SK-N-MC (cell line): ENCODE results near the gene SLC36A3.

Source experiments
- DNase-seq: peaks from one replicate; pipeline ENCODE4 v3.0.0-alpha.2; 2011; ENCODE audit warnings: low read depth, low spot score
- H3K27ac ChIP-seq: fragments of 200-600 bp; sonication (generic); 2 replicates; pipeline ENCODE4 v1.5.1; 2016; ENCODE audit warnings: mixed run types
- H3K36me3 ChIP-seq: fragments of 200-600 bp; sonication (generic); 2 replicates; pipeline ENCODE4 v1.6.1; 2017; ENCODE audit warnings: antibody characterized with exemption, low read length, mixed read lengths; ENCODE audit not compliant: insufficient read depth
- H3K4me3 ChIP-seq: fragments of 200-600 bp; sonication (generic); 2 replicates; pipeline ENCODE4 v1.5.1; 2016
- H3K9ac ChIP-seq: fragments of 200-600 bp; sonication (generic); 2 replicates; pipeline ENCODE4 v1.8.0; 2017; ENCODE audit warnings: mixed run types, mixed read lengths; ENCODE audit not compliant: insufficient read length
- H3K9me3 ChIP-seq: fragments of 200-600 bp; sonication (generic); 2 replicates; pipeline ENCODE4 v1.6.1; 2017; ENCODE audit warnings: low read depth, mild to moderate bottlenecking, antibody characterized with exemption, low read length, moderate library complexity, mixed read lengths
- EZH2 ChIP-seq: fragments of 200-600 bp; sonication (generic); IDR thresholded peaks from one replicate; pipeline ENCODE4 v1.6.1; 2017; ENCODE audit warnings: antibody characterized with exemption
- FOXP2 ChIP-seq: optimal IDR thresholded peaks from 2 replicates; pipeline ENCODE3; 2011; ENCODE audit warnings: mild to moderate bottlenecking, moderate library complexity; ENCODE audit not compliant: insufficient read depth; ENCODE audit errors: extremely low read length, control extremely low read depth
- POLR2AphosphoS5 ChIP-seq: IDR thresholded peaks from 2 replicates; pipeline ENCODE4 v1.6.1; 2012; ENCODE audit warnings: mild to moderate bottlenecking, low read depth, low read length, borderline replicate concordance

SLC36A3 gene

GRCh38 chr5:151295791-151296477 is 7.6 kb downstream of the SLC36A3 start:
- no peaks in the 10 kb centered on the region for H3K9me3 ChIP-seq
- no peak overlapping the region for H3K9ac ChIP-seq
- no peak for TF ChIP-seq EZH2
- TF ChIP-seq FOXP2 = no peak
- no peak for TF ChIP-seq POLR2AphosphoS5
- H3K36me3 ChIP-seq = no peaks in the 10 kb centered on the region
- DNase-seq = no peak
- H3K4me3 ChIP-seq = no peak overlapping the region
- H3K27ac ChIP-seq = no peak overlapping the region

- Histone ChIP-seq H3K36me3 (no peaks in the 10 kb centered on the region), H3K9ac (no peak overlapping the region), H3K4me3 (no peak overlapping the region), H3K9me3 (no peaks in the 10 kb centered on the region), H3K27ac (no peak overlapping the region)
- DNase-seq = no peak
- TF ChIP-seq POLR2AphosphoS5 = no peak
- no peak for TF ChIP-seq FOXP2
- no peak for TF ChIP-seq EZH2
These were observed 8.4 kb downstream of the SLC36A3 start for GRCh38 chr5:151295138-151295537.

- TF ChIP-seq POLR2AphosphoS5 = no peak
- no peak for TF ChIP-seq EZH2
- TF ChIP-seq FOXP2 = no peak
- H3K27ac ChIP-seq = no peak overlapping the region
- no peak for DNase-seq
These were observed 9.9 kb downstream of the SLC36A3 start for GRCh38 chr5:151293624-151294023.

GRCh38 chr5:151288180-151288579 is 15.4 kb downstream of the SLC36A3 start:
- TF ChIP-seq FOXP2 (no peak), EZH2 (no peak)
- no peak overlapping the region for H3K9ac ChIP-seq
- no peak overlapping the region for H3K4me3 ChIP-seq
- no peaks in the 10 kb centered on the region for H3K9me3 ChIP-seq
- H3K27ac ChIP-seq = no peak overlapping the region
- no peak for DNase-seq
- no peaks in the 10 kb centered on the region for H3K36me3 ChIP-seq

More at GRCh38 chr5:151293624-151294023, 9.9 kb downstream of the SLC36A3 start:
- Histone ChIP-seq H3K4me3 (no peak overlapping the region), H3K9me3 (no peaks in the 10 kb centered on the region), H3K36me3 (no peaks in the 10 kb centered on the region), H3K9ac (no peak overlapping the region)

- DNase-seq = no peak
- H3K4me3 ChIP-seq = peak overlapping the region; percentile 16; the same call in 1 of the 2 replicates
- no peak overlapping the region for H3K9ac ChIP-seq
- H3K36me3 ChIP-seq = no peaks in the 10 kb centered on the region
- TF ChIP-seq POLR2AphosphoS5 = no peak
- no peak for TF ChIP-seq FOXP2
- TF ChIP-seq EZH2 = no peak
- no peak overlapping the region for H3K27ac ChIP-seq
- no peaks in the 10 kb centered on the region for H3K9me3 ChIP-seq
These were observed 17.3 kb downstream of the SLC36A3 start for GRCh38 chr5:151286246-151286645.

- DNase-seq = no peak
- H3K27ac ChIP-seq = no peak overlapping the region
- H3K4me3 ChIP-seq = peak overlapping the region; percentile 16; the same call in 1 of the 2 replicates
- H3K9me3 ChIP-seq = no peaks in the 10 kb centered on the region
- TF ChIP-seq FOXP2 = no peak
- no peak for TF ChIP-seq EZH2
- TF ChIP-seq POLR2AphosphoS5 = no peak
- H3K9ac ChIP-seq = no peak overlapping the region
- H3K36me3 ChIP-seq = no peaks in the 10 kb centered on the region
These were observed 17.9 kb downstream of the SLC36A3 start for GRCh38 chr5:151285683-151286082.

- H3K27ac ChIP-seq = no peak overlapping the region
- H3K36me3 ChIP-seq = no peaks in the 10 kb centered on the region
- H3K9me3 ChIP-seq = no peaks in the 10 kb centered on the region
- TF ChIP-seq EZH2 (no peak), FOXP2 (no peak), POLR2AphosphoS5 (no peak)
- H3K9ac ChIP-seq = no peak overlapping the region
- DNase-seq = no peak
- H3K4me3 ChIP-seq = no peak overlapping the region
These were observed 19.1 kb downstream of the SLC36A3 start for GRCh38 chr5:151284392-151284967.

- H3K36me3 ChIP-seq = no peaks in the 10 kb centered on the region
- DNase-seq = no peak
- no peak overlapping the region for H3K9ac ChIP-seq
- H3K27ac ChIP-seq = no peak overlapping the region
- no peak for TF ChIP-seq POLR2AphosphoS5
- no peak for TF ChIP-seq EZH2
- TF ChIP-seq FOXP2 = no peak
- no peaks in the 10 kb centered on the region for H3K9me3 ChIP-seq
- H3K4me3 ChIP-seq = no peak overlapping the region
These were observed 20.3 kb downstream of the SLC36A3 start for GRCh38 chr5:151283120-151283825.
